Right kidney (tissue), 1 donor: Measurements from ENCODE around the gene KCNMA1.
A peak's percentile ranks its signal among the peaks of the same experiment; 100 is the strongest.

Source experiments
- DNase-seq: peaks from one replicate; pipeline ENCODE4 v3.0.0-alpha.2; 2016

KCNMA1 gene

DNA sequence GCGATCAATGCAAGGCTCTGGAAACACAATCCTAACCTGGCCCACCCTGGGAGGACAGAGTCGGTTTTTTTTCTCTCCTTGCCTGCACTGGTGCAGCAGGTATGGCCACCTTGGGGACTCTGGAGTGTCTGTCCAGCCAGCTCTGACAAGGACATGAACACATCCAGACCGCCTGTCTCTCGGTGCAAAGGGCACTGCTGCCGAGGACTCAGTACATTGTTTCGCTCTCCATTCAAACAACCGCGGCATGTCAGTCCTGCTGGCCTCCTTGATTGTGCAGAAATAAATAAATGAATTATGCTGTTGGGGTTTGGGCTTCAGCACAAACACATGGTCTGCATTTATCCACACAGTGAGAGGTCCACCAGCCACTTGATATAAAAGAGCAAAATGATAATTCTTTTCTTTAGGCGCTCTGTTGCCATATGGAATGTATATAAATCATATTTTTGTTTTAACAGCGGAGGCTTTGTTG lies 565.2 kb downstream of the KCNMA1 start:
- peak; percentile 14 for DNase-seq

DNA sequence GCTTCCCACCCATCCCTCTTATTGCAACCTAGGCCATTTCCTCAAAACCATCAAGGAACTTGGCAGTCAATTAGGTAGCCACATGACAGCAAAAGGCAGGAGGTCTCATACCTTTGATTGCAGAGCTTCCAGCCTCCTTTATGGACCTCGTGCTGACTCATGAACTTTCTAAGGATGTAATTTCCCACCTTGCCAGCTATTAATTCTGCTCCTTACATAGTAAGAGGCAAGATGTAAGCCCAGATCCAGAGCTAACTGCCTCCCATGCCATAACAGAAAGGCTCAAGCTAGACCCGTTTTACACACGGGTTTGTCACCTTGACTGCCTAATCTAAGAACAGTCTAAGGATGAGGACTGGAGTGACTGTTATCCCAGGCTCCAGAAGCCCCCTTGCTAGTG lies 565.7 kb downstream of the KCNMA1 start:
- DNase-seq = no peak

DNA sequence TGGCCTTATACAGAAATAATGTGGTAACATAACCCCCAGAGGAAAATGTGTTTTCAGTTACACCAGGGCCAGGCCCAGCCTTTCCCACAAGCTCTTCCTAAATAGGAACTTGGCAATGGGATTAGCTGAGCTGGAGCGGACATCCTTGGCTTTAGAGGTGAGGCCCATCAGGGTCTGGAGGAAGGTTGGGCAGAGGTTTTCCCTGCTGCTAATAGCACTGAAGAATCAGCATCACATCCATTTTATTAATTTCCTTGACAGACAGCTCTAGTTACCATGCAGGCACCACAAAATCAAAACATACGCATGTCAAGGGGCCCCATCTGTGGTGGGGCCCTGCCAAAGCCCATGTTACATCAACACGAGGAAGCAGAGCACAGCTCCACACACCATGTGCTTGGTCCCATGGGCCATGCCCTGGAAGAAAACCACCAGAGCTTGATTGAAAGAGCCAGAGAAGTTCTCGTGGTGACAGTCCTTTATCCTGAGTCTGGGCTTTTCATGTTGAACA lies 566.6 kb downstream of the KCNMA1 start:
- DNase-seq = no peak

DNA sequence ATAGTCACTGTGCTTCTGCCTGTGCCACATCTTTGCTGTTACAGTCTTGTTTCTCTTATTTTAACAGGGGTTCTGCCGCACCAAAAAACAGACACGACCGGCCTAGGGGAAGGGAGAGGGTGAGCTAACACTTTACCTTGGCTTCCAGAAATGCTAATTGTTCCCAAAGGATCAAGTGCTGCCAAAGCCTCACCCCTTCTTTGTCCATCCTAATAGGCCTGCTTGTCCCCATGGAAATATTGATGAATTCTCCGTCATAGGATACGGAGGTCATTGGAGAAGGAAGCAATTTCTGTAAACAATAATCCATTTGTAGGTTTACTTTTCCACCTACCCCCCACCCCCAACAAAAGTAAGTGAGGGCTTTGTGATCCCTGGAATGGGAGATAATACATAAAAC lies 567.3 kb downstream of the KCNMA1 start:
- DNase-seq = no peak

DNA sequence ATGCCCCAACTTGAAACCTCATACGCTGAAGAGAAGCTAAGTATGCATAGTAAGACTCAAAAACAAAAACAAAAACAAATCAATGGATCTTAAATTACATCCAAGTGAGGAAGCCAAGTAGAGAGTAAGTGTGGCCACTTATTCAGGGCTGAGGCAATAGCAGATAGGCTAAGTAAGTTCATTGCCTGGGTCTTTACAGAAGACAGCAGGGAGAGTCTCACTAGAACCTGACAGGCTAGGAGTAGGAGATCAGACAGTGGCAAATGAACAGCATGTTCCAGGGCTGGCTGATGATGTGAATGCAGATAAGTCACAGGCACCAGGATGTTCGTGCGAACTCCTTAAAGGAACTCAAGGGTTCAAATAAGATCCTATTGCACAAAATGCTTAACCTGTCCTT lies 568.6 kb downstream of the KCNMA1 start:
- DNase-seq = no peak

DNA sequence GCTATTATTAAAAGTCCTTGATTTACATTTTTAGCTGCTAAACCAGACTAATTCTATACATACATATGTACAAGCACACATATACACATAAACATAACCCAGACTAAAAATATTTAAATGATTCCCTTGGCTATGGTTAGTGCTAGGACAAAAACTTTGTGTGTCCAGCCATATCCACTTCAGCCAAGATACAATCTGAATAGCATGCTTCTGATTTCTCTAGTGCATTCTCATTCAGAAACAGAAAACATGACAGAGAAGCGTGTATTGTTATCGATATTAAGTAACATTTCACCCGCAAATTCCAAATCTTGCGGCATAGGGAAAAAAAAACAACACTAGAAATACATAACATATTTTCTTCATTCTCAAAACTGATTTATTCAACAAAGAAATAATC lies 569.3 kb downstream of the KCNMA1 start:
- DNase-seq = no peak

DNA sequence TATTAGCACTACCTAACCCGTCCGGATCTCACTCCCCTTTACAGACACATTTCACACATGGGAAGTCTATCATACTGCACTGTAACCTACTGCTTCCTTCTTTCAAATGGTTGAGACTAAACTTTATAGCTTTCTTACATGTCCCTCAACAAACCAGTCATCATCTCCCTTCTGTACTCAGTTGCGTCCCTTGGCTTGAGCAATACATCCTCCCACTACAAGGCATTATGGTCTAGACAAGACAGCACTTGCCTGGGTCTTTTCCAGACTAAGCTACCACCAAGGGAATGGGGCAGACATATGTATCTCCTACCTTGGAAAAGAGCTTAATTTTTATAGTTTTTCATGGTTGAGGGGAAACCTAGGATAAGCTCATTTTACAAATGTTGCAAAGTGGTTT lies 575.2 kb downstream of the KCNMA1 start:
- no peak for DNase-seq

DNA sequence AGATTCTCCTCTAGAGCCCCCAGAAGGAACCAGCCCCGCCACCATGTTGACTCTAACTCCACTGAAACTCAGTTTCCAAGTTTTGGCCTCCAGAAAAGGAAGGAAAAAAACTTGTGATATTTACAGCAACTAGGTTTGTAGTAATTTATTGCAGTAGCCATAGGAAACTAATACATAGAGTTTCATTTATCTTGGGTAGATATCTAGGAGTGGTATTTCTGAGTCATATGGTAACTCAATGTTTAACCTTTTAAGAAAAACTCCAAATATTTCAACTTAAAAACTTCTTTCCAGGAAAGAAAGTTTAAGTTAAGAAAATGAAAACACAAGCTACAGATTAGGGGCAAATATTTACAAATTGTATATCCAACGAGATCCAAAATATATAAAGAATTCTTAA lies 576.7 kb downstream of the KCNMA1 start:
- no peak for DNase-seq

DNA sequence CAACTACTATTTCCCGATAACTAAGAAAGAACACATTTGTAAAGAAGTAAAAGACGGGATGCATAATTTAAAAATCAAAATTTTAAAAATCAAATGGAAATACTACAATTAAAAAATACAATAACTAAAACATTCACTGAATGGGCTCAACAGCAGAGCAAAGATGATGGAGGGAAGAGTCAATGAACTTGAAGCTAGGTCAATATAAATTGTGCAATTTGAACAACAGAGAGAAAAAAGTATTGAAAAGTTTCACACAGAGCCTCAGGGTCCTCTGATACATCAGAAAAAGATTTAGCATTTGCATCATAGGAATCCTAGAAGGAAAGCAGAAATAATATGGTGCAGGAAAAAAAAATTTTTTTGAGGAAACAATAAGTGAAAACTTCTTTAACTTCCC lies 581.0 kb downstream of the KCNMA1 start:
- DNase-seq = no peak

DNA sequence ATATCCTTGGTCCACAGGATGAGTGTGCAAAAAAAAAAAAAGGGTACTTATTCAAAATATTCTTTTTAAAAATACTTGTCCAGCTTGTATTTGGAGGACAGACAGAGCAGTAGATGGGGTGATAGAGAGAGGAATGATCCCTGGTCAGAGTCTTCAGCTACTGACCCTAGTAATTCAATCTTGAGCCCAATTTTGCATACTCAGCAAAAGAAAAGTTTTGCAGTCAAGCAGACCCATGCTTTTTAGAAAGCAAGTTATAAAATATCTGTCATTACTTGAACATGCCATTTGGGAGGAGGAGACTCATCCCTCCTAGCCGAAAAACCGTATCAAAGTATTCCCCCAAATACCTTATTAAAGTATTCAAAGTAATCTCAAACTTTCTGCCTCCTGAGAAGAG lies 585.0 kb downstream of the KCNMA1 start:
- DNase-seq = no peak

DNA sequence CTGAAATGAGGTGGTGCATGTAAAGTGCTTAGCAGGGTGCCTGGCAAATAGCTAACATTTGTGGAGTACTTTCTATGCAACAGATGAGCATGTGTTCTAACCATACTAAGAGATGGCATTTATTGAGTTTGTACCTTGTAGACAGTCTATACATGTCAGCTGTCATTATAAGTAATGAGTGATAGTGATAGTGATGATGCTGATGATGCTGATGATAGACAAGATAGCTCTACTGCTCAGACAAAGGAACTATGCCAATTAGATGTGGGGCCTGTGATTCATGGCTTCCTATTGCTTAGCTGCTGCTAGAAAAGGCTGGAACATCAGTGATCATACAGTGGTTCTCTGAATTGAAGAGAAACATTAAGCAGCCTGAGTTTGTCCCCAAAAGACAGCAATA lies 585.8 kb downstream of the KCNMA1 start:
- DNase-seq = no peak

DNA sequence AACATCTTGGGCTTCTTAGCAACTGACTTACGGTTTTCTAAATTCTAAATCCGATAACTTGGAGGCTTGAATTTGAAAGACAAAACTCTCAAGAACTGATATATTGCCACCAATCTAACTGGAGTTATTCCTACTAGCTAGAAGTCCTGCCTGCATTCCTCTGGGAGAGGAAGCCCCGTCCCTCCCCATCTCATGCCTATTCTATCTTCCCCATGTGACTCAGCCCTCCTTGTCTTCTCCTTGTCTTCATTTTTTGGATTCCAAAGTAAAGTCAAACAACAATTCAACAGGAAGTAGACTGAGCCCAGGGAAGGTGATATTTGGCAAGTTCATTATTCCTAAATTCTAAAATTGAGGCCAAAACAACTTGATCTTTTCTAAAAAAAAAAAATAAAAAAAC lies 587.7 kb downstream of the KCNMA1 start:
- no peak for DNase-seq

DNA sequence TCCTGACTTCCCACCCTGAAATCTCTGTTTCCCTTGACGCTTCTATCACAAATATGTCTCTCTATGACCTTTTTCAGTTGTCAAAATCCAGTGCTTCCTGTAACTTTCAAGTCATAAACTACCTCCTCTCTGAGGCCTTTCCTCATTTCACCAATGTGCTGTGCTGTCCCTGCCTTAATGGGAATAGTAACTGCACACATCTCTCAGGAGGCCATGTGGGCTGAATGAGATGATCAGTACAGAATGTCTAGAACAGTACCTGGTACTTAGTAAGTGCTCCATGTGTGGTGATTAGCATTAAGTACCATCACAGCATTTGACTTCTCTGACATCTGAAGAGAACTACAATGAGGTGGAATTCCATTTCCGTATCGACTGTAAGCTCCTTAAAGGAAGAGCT lies 588.5 kb downstream of the KCNMA1 start:
- no peak for DNase-seq

DNA sequence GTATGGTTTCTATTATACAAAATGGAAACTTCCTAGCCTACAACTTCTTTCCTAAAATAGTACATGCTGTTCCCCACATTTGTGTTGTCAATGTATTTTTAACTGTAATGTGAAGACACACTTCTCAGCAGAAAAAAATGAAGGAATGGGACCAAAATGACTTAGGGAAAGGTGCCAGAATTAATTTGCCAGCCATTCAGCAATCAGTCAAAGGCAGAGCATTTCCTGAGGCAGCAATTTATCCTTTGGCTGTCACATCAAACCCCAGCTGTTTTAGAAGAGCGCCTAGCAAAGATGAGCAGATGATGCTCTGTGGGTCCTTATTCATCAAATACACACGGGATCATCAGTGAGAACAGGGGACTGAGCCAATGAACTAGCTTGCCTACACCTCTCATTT lies 592.5 kb downstream of the KCNMA1 start:
- DNase-seq = no peak

DNA sequence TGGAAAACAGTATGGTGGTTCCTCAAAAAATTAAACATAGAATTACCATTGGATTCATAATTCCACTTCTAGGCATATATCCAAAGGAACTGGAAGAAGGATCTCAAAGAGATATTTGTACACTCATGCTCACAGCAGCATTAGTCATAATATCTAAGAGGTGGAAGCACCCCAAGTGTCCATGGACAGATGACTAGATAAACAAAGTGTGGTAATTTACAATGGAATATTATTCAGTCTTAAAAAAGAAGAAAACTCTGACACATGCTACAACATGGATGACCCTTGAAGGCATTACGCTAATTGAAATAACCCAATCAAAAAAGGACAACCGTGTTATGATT lies 594.2 kb downstream of the KCNMA1 start:
- no peak for DNase-seq

DNA sequence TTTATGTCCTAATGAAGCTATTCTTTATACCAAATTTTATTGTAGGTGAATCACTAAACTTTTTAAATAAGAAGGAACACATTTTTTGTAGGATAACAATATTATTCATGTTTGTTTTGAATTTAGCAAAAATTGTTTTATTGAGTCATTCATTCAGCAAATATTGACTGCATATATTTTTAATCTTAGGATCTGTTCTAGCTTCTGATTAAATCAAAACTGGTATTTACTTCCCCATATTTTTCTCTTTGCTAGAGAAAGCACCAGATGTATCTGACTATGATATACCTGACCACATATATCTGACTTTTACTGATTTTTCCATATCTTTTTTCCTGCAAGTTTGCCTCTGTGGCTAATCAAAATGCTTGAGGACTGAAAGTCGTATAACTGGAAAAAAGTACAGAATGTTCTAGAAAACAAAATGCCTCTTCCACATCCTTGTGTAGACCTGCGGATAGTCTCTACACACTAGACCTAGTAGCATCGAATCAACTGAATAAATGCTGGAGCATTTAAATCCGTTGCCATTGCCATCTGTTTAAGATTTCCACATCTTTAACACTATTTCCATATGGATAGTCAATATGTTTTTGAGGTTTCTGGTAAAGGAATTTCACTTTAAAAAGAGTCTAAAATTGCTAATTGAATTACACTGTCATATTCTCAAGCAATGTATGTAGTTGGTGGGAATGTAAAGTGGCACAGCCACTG lies 594.7 kb downstream of the KCNMA1 start:
- no peak for DNase-seq

DNA sequence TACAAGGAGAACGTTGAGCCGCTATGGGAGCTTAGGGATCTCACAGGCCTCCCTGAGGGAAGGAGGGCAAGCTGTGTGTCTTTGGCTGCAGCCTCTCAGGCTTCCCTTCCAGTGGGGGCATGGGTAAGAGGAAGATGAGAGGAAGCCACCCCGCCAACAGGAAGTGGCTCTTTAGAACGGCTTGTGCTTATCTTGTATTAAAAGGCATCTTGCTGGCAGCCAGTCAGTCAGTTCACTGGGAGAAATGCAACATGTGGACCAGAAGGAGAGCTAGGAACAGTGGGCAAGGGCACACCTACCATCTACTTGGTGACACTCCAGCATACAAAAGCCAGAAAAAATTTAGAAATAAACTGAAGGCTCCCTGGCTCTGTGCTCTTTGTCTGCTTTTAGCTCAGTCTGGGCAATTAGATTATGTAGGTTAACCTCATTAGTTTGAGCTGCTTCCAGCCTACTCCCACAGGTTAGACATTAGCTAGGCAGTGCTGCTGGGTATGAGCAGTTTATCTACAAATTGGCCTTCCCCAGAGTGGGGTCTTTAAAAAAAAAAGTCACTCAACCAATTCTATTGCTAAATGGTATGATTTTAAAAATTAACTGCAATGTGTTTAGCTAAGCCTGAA lies 595.9 kb downstream of the KCNMA1 start:
- no peak for DNase-seq

DNA sequence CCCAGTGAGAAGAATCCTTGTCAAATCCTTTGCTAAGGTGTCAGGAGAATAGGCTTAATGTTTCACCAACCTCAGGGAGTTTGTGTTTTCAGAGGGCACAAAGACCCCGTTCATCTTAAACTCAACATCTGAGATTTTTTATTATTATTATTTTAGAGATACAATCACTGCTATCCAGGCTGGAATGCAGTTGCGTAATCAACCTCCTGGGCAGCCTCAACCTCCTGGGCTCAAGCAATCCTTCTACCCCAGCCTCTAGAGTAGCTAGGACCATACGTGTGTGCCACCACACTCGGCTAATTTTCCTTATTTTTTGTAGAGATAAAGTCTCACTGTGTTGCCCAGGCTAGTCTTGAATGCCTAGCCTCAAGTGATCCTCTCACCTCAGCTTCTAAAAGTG lies 599.2 kb downstream of the KCNMA1 start:
- DNase-seq = no peak

DNA sequence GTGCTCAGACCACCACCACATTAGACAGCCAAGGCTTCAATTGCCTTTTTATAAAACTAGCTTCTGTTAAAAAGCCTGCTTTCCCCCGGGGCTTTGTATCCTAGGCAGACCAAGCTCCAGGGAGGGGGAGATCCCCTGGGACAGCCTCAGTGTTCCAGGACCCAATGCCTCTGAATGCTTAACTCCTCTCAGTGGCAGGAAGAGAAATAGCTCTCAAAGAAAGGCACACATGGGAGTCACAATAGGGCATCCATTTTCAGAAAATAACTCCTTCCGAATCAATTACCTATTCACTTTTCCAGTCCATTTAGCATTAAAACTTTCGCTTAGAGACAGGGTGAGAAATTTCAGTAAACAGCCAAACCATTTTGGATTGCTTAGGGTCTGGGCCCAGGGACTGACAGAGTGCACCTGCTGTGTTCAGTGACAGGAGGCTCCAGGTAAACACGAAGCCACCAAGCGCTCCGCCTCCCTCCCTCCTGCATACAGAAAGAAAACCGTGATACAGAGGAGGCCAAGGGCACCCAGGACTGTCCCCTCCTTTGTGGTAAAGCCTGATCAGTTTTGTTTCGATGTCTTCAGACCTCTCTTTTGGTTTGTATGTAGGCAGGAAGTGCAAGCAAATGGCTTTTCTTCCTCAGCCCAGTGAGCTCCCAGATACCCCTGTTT lies 599.7 kb downstream of the KCNMA1 start:
- no peak for DNase-seq

DNA sequence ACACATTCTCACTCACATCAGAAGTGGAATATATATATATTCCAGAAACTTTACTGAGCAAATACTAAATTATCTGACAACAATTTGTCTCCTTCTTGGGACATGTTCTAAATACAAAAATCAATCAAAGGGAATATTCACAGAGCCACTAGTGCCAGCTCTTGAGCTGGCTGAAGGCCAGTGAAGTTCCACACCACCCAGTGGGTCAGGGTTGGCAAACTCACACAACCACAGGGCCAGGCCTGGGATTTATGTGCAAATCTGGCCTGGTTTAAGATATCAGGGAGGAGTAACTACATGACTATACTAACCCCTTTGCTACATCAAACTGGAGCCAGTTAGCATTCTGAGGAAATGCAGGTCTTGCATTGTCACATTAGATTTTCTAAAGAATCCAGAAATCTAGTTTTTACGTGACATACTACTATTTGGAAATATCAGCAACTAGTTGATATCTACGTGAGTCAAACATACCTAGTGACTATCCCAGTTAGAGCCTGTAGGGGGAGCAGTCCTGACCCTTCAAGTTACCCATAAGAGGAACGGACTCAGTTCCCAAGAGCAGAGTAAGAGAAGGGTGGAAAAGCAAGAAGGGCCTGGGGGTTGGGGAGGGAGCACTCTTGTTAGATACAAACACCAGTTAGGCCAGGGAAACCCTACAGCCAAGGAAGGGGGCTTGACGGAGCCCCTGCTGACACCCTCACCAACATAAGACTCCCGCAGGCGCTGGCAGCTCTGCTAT lies 600.4 kb downstream of the KCNMA1 start:
- DNase-seq = no peak

DNA sequence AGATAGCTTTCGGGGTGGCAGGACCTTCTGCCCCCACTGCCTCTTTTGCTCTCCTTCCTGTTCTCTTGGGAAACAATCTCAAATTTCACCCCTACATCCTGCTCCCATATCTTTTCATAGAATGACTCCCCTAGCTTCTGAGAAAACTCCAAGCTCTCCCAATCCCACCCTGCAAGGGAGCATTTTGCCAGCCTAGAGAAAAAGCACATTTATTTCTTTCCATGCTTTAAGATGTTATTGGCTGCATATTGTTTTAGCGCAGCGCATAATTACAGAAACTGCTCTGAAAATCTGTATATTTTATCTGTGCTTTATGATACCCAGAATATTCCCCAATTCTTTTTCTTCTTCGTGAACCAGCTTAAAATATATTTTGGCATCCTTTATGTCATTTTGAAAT lies 601.3 kb downstream of the KCNMA1 start:
- DNase-seq = no peak

DNA sequence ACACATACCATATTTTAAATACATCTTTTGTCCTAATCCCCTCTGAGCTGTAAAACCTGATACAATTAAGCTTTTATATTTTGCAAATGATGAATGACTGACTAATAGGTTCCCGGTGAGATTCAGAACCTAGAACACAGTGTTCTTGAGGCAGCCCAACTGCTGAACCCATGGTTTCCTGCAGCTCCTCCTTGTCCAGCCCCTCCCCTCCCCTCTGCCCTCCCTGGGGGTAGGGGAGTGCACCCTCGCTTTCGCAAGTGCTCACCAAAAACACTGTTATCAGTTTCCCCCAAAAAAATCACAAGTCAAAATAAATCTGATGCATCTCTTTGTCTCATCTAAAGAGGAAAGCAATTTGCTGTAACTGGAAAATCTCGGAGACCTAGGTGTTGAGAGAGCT lies 602.8 kb downstream of the KCNMA1 start:
- DNase-seq = no peak

DNA sequence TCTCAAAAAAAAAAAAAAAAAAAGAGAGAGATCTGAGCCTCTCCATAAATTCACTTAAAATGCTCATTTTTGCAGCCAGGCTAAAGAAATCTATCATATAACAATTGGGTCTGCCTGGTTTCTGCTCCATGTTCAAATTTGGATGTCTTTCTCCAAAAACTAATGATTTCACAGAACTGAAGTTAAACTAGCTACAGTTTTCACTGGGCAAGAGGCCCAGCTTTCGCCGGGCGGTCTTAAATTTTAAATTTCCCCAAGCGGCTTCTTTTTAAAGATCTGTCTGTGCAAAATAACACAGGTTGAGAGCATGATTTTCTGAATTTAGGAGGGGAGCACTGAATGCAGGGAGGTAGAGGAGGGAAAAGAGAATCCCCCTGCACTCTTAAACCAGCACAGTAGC lies 603.4 kb downstream of the KCNMA1 start:
- DNase-seq = no peak
